GM19467 (cell line): ENCODE measurements around the gene MILR1.

Experiments
- ATAC-seq: cut with Tn5 transposase; IDR thresholded peaks from one replicate; pipeline ENCODE4 v1.9.1; 2021; ENCODE audit warnings: mild to moderate bottlenecking, moderate library complexity; ENCODE audit not compliant: unreplicated experiment

Gene MILR1

DNA sequence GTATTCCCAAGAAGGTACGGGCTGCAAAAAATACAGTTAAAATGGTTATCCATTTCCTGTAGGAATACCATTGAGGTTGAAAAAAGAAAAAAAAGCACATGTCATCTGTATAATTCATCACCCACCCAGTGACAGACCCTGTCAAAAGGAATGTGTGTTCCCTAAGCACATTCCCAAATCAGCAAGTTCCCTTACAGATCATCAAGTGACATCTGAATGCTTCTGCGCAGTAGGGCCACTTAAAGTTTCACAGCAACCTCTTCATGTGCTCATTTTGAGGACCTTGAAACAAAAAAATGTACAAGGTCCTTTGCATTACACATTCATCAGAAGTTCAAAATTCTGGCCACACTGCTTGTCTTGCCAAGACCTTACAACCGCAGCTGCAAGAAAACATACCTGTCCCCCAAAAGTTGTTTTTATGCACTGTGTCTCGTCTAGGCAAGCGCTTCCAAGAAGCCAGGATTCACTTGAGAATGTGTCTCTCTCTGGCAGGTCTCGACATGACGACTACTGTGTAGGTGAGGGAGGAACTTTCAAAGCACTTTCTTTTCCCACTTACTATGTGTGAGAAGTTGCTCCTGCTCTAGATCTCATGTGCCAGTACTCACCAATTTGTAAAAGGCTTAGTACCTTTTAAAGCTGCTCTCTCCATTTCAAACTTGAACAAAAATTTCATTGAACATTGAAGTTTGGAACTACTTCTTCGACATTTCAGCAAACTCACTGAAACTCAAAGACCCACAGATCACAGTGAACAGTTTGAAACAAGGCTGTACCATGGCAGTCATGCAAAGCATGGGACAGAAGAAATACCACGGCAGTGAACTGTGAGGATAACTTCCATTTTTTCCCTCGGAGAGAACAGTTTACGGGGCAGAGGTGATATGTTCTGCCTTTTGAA lies 52.2 kb downstream of the MILR1 start:
- ATAC-seq: no peak

- no peak for ATAC-seq
These were observed 53.1 kb downstream of the MILR1 start for GRCh38 chr17:64502021-64502420.

DNA sequence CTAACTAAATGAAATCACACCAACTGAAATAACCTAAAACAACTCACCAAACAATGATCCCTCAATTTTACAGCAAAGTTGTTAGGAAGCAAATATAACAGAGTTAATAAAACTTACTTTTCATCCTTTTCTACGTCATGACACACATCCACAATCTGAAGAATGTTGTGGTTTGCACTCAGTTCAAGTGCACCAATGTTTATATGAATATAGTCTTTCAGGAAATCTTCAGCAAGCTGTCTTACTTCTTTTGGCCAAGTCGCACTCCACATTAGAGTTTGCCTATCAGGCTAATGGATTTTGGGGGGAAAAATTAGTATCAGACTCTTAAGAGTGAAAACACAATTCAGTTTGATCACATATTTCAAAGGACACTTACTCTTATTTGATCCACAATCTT lies 53.9 kb downstream of the MILR1 start:
- ATAC-seq: no peak

DNA sequence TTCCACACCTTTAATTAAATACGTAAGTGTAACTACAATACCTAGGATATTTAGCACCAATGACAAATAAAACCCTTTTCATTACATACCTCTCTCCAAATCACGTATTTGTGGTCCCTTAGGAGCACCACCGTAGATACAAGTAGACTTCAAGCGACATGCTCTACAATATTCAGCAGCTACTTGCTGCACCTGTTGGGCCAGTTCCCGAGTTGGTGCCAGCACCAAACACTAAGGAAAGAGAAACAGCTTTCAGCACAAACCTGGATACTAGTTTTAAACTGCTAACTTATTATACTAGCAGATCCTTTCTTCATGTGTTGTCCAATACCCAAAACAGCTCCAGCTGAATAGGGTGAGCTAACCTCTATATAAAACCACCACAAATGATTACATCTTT lies 54.4 kb downstream of the MILR1 start:
- ATAC-seq: no peak

- no peak for ATAC-seq
These were observed 55.2 kb downstream of the MILR1 start for GRCh38 chr17:64503821-64504768.

- ATAC-seq: no peak
These were observed 55.9 kb downstream of the MILR1 start for GRCh38 chr17:64504769-64505339.

DNA sequence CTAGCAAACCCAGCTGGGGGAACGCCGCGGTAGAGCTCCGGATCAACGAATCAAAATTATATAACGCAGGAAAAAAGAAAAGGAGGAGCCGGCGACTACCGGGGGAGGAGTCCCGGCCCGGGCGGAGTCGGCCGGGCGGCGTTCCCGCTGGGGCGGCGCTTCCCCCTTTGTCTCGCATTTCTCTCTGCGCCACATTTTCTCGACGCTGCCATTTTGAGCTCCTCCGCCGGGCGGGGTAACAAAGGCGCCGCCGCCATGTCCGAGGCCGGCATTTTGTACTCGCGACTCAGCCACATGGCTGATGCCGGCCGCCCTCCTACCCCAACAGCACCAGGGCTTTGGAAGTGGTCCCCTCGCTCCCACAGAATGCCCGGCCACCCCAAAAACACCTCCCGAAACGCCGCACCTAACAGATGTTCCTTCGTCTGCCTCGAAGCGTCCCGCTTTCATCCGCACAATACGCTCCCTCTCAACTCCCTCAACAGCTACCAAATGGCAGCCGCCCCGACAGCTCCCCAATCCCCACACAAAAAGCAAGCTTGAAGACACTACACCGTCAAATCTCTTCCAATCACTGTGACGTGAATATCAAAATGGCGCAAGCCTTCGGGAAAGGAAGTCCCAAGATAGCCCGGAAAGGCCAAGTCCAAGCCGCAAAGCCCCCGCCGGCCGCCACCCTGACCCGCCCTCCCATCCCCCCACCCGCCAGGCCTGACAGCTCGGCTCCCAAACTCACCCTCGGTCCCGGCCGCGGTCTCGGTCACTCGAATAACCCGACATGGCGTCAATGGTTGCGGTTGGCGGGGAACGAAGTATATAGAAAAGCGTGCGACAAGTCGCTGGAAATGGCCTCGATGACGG lies 56.7 kb downstream of the MILR1 start:
- ATAC-seq: peak; percentile 22

- peak; percentile 49 for ATAC-seq
These were observed 57.3 kb downstream of the MILR1 start, which contains the start of gene DDX5 for GRCh38 chr17:64506201-64506575. DDX5 (minus strand) TSS chr17:64506289; CDS start chr17:64506119, 170 bp downstream.

- ATAC-seq: peak; percentile 64
These were observed 57.9 kb downstream of the MILR1 start, which contains the start of gene CEP95 for GRCh38 chr17:64506576-64507412. CEP95 (plus strand) TSS chr17:64506977; CDS start chr17:64507098, 121 bp downstream.

GRCh38 chr17:64507413-64507782 lies 58.5 kb downstream of the MILR1 start:
- ATAC-seq: peak; percentile 6

- no peak for ATAC-seq
These were observed 59.8 kb downstream of the MILR1 start for GRCh38 chr17:64508683-64509082.

GRCh38 chr17:64509179-64509578 lies 60.3 kb downstream of the MILR1 start:
- no peak for ATAC-seq

DNA sequence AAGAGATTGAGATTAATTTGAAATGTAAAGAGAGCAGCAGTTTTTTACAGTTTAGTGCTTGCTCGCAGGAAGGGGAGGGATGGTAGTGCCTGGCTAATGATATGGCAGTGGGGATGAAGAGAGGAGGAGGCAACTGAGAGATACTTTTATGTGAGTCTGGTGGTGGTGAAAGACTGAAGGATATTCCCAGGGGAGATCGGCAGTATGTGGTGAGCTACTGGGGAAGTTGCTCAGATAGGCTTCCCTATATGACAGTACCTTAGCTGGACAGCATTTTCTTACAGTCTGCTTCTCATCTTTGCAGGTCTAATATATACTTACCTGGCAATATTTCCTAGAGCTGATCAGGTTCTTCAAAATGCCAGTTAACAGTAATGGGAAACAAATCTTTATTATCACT lies 66.5 kb downstream of the MILR1 start:
- ATAC-seq: no peak

DNA sequence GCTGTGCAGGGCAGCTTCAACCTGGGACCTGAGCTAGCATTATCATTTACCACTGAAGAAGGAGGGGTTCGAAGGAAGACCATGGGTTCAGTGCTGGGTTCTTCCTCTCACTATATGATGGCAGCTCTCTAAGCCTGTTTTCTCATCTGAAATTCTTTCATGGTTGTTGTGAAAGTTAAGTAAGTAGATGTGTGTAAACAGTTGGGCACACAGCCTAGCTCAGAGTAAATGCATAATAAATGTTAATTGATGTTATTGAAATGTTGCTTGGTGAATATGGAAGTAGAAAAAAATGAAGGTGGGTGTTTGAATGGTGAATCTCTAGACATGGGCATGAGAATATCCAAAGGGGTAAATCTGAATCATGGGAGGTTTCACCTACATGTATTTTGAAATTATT lies 66.9 kb downstream of the MILR1 start:
- ATAC-seq: no peak
